Stomach smooth muscle (tissue), 2 donors: Measurements from ENCODE around the gene LRCH3.

Source experiments
- H3K27ac ChIP-seq: one replicate; pipeline ENCODE4 v1.7.0; 2013; ENCODE audit warnings: mild to moderate bottlenecking, low read length, inconsistent platforms
- H3K27me3 ChIP-seq, 2 donors: one replicate each; pipeline ENCODE4 v1.7.0; 2013; ENCODE audit warnings: low read length in 2 of 2; ENCODE audit not compliant: insufficient read depth in 2 of 2, control insufficient read depth in 1 of 2
- H3K36me3 ChIP-seq, 2 donors: one replicate each; pipeline ENCODE4 v1.7.0; 2013; ENCODE audit warnings: low read length in 2 of 2; ENCODE audit not compliant: control insufficient read depth in 2 of 2, insufficient read depth in 2 of 2
- H3K4me1 ChIP-seq: one replicate; pipeline ENCODE4 v1.7.0; 2013; ENCODE audit warnings: low read length; ENCODE audit not compliant: control insufficient read depth, insufficient read depth
- H3K4me3 ChIP-seq, 2 donors: one replicate each; pipeline ENCODE4 v1.7.0; 2013; ENCODE audit warnings: low read length in 2 of 2
- H3K9ac ChIP-seq, 2 donors: one replicate each; pipeline ENCODE4 v1.7.0; 2013; ENCODE audit warnings: low read length in 2 of 2, mild to moderate bottlenecking in 1 of 2
- H3K9me3 ChIP-seq, 2 donors: one replicate each; pipeline ENCODE4 v1.7.0; 2013; ENCODE audit warnings: low read length in 2 of 2; ENCODE audit not compliant: control insufficient read depth in 2 of 2
- donor health status: healthy.
- donor health status: Pancreatic carcinoma.

LRCH3 gene

DNA sequence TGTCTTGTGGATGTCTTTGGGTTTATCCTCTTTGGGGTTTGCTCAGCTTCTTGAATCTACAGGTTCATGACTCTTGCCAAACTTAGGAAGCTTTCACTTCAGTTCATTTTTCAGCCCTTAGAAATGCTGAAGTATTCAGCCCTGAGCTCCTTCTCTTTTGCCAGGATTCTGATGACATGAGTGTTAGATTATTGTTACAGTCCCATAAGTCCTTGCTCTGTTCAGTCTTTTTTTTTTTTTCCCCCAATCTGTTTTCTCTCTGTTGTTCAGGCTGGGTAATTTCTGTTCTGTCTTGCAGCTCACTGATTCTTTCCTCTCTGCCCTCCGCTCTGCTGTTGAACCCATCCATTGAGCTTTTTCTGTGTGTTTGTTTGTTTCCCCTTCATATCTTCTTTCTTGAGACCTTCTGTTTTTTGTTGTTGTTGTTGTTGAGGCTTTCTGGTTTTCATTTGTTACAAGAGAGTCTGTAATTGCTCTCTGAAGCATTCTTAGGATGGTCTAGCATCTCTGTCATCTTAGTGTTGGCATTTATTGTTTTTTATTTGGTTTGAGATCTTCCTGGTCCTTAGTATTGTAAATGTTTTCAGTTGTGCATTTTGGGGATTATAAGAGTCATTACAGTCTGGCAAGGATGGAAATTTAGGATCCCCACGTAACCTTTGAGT is 18.4 kb downstream of the LRCH3 start:
- Histone ChIP-seq H3K4me1 (peaks cover 5% of the 10 kb centered on the region), H3K9ac (no peak overlapping the region), H3K36me3 (no peaks in the 10 kb centered on the region), H3K9me3 (no peaks in the 10 kb centered on the region), H3K27me3 (no peaks in the 10 kb centered on the region), H3K4me3 (no peak overlapping the region), H3K27ac (peak overlapping the region; percentile 26)

DNA sequence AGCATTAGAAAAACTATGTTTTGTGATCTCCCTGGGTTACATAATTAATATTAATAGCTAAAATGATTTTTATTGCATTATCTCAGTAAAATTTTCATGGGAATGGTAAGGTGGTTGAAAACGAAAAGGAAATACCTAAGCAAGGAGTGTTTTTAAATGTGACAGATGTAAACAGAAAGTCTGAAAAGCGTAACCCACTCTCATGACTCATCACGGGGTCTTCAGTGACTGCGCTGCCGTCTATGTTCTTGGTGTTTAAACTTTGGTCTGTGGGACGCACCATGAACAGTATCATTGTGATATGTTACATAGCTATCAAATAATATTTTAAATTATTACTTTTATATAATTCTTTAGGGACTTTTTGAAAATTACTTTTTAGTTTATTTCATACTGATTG is 19.8 kb downstream of the LRCH3 start:
- peaks cover 5% of the 10 kb centered on the region for H3K4me1 ChIP-seq
- H3K9ac ChIP-seq = no peak overlapping the region
- H3K27me3 ChIP-seq = no peaks in the 10 kb centered on the region
- H3K9me3 ChIP-seq = no peaks in the 10 kb centered on the region
- no peaks in the 10 kb centered on the region for H3K36me3 ChIP-seq
- no peak overlapping the region for H3K27ac ChIP-seq
- no peak overlapping the region for H3K4me3 ChIP-seq

DNA sequence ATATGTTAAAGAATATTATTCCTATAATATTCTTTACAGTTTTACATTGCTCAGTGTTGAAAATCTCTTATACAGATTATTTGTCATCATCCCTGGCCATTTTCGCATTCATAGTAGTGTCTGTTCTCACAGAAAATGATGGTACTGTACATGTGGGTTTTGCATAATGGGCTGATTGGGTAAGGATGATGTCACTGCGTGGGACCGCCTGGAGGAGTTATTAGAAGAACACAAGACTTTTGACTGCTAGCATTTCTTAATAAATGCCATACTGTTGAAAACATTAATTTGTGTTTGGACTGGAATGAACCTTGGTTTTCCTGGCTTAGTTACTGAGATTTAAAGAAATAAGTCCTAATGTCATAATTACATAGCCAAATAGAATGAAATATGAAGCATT is 20.3 kb downstream of the LRCH3 start:
- peaks cover 5% of the 10 kb centered on the region for H3K4me1 ChIP-seq
- no peaks in the 10 kb centered on the region for H3K27me3 ChIP-seq
- no peak overlapping the region for H3K9ac ChIP-seq
- H3K36me3 ChIP-seq = no peaks in the 10 kb centered on the region
- no peak overlapping the region for H3K27ac ChIP-seq
- no peak overlapping the region for H3K4me3 ChIP-seq
- no peaks in the 10 kb centered on the region for H3K9me3 ChIP-seq

DNA sequence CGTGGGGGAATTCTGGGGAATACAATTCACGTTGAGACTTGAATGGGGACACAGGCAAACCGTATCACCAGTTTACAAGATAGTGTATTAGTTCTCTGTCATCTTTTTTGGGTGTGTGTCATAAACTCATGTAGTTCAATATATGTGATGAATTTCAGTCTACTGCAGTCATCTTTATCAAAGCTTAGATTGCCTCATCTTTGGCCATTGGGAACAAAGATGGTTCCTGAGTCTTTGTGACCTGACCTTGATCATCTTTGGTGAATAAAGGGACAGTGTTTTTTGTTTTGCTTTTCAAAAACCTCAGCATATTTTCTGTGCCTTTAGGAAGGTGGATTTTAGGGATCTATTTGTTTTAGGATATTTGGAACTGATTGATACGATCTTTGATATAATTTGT is 23.3 kb downstream of the LRCH3 start:
- no peaks in the 10 kb centered on the region for H3K36me3 ChIP-seq
- no peaks in the 10 kb centered on the region for H3K27me3 ChIP-seq
- no peaks in the 10 kb centered on the region for H3K4me1 ChIP-seq
- no peak overlapping the region for H3K27ac ChIP-seq
- no peaks in the 10 kb centered on the region for H3K9me3 ChIP-seq
- no peak overlapping the region for H3K9ac ChIP-seq
- H3K4me3 ChIP-seq = no peak overlapping the region

DNA sequence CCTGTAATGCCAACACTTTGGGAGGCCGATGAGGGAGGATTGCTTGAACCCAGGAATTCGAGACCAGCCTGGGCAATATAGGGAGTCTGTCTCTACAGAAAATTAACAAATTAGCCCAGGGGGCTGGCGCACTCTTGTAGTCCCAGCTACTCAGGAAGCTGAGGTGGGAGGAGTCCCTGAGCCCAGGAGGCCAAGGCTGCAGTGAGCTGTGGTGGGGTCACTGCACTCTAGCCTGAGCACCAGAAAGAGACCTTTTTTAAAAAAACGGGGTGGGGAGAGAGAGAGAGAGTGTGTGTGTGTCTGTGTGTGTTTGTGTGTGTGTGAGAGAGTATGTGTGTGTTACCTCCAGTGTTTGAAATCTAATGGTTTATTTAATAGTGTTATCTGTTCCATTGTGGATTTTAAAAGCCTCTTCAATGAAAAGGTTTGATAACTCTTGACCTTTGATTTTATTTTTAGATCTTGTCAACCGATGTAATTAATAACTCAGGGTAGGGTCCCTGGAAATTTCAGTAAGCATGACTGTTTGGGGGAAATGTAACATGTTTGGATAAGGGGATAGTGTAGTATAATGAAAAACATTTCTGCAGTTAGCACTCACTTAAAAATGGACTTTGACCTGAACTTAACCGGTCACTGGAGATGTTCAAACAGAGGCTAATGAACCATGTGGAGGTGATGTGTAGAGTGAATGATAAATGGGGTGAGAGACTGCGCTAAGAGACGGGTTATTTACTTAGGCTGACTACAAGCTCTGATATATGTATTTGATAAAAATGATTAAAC is 29.7 kb downstream of the LRCH3 start:
- no peak overlapping the region for H3K9ac ChIP-seq
- H3K4me1 ChIP-seq = peaks cover 2% of the 10 kb centered on the region
- H3K27me3 ChIP-seq = no peaks in the 10 kb centered on the region
- no peaks in the 10 kb centered on the region for H3K9me3 ChIP-seq
- H3K27ac ChIP-seq = no peak overlapping the region
- peaks cover 6 to 12% of the 10 kb centered on the region in 2 donors for H3K36me3 ChIP-seq
- no peak overlapping the region for H3K4me3 ChIP-seq

DNA sequence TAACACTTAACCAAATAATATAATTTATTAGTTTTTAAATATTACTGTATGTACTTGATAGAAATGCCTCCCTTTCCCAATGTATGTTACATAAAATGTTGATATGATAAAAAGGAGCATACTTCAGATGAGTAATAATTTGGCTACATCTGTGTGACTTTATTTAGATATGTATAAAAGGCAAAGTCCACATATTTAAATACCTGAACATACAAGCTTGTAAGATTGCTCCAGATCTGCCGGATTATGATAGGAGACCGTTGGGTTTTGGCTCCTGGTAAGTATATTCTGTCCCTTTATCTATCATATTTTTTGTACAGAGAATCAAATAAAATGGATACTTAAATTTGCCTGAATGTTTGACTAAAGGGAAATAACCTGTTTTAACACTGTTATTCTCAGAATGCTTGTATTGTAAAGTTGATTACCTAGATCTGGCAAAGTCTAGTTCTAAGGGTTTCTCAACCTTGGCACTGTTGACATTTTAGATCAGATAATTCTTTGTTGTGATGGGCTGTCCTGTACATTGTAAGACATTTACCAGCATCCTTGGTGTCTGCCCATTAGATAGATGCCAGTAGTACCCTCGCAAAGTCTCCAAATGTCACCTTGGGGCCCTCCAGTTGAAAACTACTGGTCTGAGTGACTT is 38.5 kb downstream of the LRCH3 start:
- Histone ChIP-seq H3K36me3 (peaks cover 34 to 35% of the 10 kb centered on the region in 2 donors), H3K9ac (no peak overlapping the region)

DNA sequence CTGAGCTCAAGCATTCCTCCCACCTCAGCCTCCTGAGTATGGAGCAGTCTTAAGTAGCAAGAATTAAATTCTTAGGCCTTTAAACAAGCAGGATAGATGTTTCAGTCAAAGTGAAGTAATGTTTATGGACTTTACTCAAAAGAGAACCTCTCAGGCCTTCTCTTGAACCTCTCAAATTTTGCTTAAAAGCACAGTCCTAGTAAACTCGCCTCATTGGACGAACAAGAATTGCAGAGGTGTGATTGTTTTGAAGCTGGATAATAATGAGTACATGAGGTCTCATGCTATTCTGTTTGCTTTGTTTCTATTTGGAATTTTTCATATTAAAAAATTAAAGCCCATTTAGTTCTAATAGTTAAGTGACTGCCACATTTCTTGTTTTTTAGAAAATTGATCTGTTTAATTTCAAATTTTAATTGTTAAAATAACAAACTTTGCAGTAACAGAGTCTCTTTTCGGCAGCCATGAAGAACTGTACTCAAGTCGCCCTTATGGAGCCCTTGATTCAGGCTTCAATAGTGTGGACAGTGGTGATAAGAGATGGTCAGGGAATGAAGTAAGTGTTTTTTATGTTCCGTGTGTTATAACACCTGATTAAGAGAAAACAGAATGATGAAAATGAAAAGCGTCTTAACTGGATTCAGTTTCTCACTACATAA is 39.4 kb downstream of the LRCH3 start:
- Histone ChIP-seq H3K36me3 (peaks cover 35 to 37% of the 10 kb centered on the region in 2 donors), H3K4me3 (no peak overlapping the region), H3K4me1 (no peaks in the 10 kb centered on the region), H3K9ac (no peak overlapping the region), H3K27me3 (no peaks in the 10 kb centered on the region), H3K27ac (no peak overlapping the region), H3K9me3 (no peaks in the 10 kb centered on the region)

More for the DNA sequence above, 38.5 kb downstream of the LRCH3 start:
- Histone ChIP-seq H3K4me3 (no peak overlapping the region), H3K9me3 (no peaks in the 10 kb centered on the region), H3K27me3 (no peaks in the 10 kb centered on the region), H3K4me1 (no peaks in the 10 kb centered on the region), H3K27ac (no peak overlapping the region)

DNA sequence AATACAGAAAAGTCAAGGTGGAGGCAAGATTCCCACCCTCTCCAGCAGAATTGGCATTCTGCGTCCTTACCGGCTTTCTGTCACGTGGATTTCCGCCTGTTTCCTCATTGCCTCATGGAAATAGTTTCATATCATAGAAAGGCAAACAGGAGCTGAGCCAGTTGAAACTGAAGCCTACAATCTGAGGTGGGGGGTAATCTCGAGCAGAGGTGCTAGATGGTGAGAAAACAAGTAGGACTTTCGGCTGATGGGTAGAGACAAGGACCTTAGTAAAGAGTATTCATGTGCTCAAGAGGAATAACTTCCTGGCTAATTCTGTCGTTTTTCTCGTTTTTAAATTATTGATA is 39.9 kb downstream of the LRCH3 start:
- no peak overlapping the region for H3K4me3 ChIP-seq
- H3K36me3 ChIP-seq = peaks cover 36 to 41% of the 10 kb centered on the region in 2 donors
- no peaks in the 10 kb centered on the region for H3K9me3 ChIP-seq
- H3K27me3 ChIP-seq = no peaks in the 10 kb centered on the region
- no peak overlapping the region for H3K27ac ChIP-seq
- H3K4me1 ChIP-seq = no peaks in the 10 kb centered on the region
- no peak overlapping the region for H3K9ac ChIP-seq

DNA sequence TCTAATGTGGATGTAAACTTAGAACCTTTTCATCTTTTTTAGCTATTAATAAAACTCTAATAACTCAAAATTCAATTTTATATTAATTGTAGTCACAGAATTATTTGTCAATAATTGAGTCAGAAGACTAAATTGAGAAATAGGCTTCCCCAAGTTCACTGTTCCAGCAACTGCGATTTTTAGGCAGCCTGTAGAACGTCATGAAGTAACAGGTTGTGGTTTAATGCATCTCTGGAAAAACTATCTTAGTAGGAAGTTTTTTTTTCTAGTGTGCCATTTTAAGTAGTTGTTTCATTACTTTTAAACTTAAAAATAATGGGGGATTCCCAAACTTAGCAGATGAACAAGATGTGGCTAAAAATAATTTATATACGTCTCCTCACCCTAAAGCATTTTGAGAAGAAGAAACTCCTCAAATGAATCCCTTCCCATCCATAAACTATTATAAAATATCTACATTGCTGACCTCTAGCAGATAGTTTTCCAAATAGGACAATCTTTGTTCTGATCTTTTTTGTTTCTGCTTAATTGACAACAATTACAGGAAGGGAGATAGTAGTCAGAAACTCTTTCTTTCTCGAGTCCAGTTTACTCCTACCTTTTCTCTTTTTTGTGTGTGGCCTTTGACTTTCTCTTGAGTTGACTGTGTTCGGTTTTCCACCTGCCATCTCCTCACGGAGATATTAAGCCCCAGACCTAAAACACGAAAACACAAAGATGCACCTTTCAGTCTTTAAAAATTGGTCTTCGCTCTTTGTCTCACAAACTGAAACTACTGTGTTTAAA is 43.1 kb downstream of the LRCH3 start:
- Histone ChIP-seq H3K27ac (no peak overlapping the region), H3K9ac (no peak overlapping the region), H3K27me3 (no peaks in the 10 kb centered on the region), H3K36me3 (peaks cover 31 to 32% of the 10 kb centered on the region in 2 donors), H3K4me1 (no peaks in the 10 kb centered on the region), H3K4me3 (no peak overlapping the region), H3K9me3 (no peaks in the 10 kb centered on the region)

DNA sequence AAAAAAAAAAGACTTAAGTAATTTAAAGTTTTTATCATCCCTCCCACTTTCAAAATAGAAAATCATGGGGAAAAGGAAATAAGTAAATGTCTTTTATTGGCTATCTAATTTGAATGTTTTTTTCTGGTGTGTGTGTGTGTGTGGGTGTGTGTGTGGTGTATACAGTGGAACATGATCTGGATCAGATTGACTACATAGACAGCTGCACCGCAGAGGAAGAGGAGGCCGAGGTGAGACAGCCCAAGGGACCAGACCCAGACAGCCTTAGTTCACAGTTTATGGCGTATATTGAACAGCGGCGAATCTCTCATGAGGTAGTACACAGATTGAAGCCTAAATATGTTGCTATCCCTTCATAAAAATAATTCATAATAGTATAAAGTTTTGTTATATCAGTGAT is 44.5 kb downstream of the LRCH3 start:
- Histone ChIP-seq H3K36me3 (peaks cover 23 to 30% of the 10 kb centered on the region in 2 donors), H3K27ac (no peak overlapping the region)

More for the DNA sequence above, 44.5 kb downstream of the LRCH3 start:
- Histone ChIP-seq H3K4me1 (no peaks in the 10 kb centered on the region), H3K9me3 (no peaks in the 10 kb centered on the region), H3K9ac (no peak overlapping the region), H3K4me3 (no peak overlapping the region), H3K27me3 (no peaks in the 10 kb centered on the region)
